Ureter (tissue), 1 donor: ENCODE measurements around the gene TBC1D22A. TPM values are rescaled to one million over a fixed set of nuclear protein-coding genes. Genes with fewer than 3 reads are reported as not detected.

Experiments
- DNase-seq: peaks from one replicate; pipeline ENCODE4 v3.0.0-alpha.2; 2020; ENCODE audit warnings: low spot score
- total RNA-seq: library from RNA; stranded (reverse); gene quantifications from one replicate; pipeline ENCODE4 v1.2.4, GENCODE V29; 2023
- donor health status: DM: yes; HTN: yes; CAD: no.

The TBC1D22A gene
- total RNA-seq, 1 donor from 2014 or later, result 32.6 TPM

DNA sequence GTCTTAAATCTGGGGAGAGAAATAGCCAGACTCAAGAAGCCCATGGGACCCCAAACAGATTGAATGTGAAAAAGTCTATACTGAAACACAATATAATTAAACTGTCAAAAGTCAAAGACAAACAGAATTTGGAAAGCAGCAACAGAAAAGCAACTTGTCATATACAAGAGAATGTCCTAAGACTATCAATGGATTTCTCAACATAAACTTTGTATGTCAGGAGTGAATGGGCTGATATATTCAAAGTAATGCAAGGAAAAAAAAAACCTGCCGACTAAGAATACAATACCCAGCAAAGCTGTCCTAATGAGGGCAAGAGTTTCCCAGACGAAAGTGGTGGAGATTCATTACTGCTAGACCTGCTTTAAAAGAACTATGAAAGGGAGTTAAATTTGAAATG, 73.2 kb downstream of the TBC1D22A start:
- DNase-seq, result no peak

DNA sequence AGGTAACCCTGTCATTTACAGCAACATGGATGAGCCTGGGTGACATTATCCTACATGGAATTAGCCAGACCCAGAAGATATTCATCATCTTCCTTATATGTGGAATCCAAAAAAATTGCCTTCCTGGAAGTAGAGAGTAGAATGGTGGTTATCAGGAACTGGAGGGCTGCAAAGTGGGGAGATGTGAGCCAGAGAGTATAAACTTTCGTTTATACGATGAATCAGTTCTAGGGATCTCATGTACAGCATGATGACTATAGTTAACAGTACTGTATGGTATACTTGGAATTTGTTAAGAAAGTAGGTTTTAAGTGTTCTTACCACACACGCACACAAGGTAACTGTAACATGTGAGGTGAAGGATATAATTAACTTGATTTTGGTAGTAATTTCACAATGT, 79.1 kb downstream of the TBC1D22A start:
- no peak for DNase-seq

DNA sequence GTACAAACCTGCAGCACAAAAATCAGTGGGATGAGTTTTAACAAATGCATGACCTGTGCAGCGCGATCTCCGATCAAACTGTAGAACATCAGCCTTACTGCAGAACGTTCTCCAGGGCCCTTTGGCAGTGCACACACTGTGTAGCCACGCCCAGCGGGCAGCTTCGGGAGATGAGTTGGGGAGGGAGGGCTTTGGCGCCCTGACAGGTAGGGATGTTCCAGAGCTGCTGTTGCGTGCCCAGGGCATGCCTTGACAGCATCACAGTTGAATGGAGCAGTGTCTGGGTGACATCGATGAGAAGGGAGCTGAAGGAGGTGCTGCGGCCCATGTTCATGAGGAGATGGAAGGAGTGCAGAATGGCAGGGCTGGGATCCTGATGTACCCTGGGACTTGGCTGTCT, 80.2 kb downstream of the TBC1D22A start:
- no peak for DNase-seq

DNA sequence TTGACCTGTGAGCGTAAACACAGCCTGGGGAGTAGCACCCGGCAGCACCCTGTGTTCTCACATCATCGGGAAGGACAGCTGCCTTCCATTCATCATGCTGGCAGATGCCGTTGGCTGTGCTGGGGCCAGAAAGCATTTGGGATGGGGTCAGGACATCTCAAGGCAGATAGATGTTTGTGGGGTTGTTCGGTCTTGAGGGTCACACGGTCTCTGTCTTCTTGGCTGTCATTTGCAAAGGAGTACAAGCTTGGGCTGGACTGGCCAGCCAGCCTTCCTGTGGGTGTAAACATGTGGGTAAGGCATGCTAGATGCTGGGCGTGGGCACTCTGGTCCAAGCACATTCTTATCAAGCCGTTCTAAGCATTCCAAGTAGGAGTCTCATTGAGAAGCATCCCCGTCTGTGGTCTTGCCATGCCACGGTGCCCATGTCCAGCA, 81.4 kb downstream of the TBC1D22A start:
- DNase-seq, result no peak

DNA sequence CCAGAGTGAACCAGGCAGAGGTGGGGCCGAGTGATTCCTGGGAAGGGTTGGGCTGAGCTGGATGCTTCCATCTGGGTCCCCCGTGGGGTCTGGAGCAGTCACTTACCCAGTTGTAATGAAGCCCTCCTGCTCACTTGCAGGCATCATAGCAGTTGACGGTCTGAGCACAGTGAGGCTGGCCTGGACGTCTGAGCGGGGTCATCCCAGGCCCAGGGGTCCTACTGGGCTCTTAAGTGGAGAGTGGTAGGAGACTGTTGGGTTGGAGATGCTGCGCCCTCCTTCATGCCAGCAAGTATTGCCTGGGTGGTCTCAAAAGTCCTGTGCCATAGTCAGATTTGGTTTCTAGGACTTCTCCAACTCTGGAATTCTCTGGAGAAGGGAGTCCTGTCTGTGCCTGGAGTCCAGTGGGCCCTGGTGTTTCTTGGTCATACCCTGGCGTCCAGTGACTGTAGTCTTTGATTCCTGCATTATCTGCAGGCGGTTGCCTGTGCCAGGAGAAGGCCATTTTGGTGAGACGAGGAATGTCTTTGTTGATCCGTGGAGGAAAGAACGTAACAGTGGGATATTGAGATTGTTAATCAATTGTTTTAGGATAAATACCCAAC, 82.3 kb downstream of the TBC1D22A start:
- DNase-seq, result no peak

DNA sequence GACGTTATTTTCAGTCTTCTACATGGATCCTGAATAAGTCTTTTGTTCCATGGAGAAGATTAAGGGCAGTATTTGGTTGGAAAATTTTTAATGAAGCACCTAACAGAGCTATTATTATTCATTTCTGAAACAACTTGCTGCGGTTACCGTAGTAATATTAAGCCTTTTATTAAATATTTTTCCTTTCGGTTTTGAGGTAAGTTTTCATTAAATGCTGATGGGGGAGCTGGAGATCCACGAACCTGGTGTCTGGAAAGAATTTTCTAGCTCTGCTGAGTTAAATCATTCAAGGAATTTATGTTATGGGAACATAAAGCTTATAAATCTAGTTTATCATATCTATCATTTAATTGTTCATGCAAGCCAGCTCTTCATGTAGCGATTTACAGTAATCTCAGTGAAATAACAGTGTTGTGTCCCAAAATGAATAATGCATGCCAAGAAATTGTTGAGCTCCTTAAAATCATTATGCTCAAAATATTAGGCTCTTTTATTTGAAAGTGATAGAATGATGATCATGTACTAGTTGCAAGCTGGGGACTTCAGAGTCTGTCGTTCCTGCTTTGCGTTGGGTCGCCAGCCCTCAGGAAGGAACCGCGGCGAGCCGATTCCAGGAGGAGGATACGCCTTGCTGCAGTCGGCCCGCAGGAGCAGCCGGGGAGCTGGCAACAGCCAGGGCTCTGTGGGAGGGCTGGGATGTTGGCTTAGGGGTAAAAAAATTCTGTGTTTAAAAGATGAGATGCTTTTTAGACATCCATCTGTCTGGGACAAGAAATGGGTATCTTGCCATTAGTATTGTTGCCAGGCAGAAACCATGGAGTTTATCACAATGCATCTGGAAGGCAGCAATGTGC, 83.1 kb downstream of the TBC1D22A start:
- DNase-seq, result no peak

DNA sequence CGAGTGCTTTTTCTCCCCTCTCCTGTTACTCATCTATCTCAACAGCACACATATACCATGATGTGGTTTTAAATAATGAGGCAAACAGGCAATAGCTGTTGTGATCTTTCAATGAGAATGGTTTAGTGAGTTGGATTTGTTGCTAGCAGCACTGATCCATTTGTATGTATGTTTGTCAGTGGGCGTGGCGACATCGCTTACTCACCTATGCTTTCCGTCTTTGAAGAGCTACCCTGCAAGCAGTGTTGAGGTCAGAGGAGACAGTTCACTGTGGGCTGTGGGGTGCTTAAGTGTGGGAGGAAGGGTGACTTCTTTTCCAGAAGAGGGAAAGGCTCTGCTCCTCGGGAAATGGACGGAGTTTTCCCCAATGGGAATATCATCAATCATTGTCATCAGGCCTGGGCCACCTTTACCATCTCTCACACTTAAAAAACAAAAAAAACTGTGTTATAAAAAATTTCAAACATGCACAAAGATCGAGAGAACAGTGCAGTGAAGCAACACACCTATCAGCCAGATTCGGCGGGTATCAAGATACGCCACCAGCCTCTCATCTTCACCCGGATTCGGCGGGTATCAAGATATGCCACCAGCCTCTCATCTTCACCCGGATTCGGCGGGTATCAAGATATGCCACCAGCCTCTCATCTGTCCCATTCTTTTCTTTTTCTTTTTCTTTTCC, 83.8 kb downstream of the TBC1D22A start:
- no peak for DNase-seq

DNA sequence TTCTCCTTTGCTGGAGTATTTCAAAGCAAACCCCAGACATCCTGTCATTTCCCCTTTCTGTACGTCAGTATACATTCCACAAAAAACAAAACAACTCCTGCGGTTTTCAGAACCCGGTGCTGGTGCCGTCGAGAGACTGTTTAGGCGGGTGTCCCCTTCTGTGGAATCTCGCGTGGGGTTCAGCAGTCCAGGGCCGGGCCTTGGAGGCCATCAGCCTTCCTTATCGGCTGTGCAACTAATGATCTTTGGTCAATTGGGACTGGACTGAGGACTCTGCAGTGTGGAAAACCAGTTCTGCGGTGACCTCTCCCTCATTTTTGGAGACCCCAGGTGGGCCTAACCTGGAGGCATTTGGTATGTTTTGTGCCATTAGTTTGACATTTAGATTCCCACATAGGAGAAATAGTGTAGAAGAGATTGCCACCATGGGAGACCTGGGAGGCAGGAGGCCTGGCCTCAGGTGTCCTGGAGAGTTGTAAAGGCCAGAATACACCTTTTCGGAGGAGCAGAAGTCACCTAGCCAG, 84.4 kb downstream of the TBC1D22A start:
- DNase-seq, result no peak

DNA sequence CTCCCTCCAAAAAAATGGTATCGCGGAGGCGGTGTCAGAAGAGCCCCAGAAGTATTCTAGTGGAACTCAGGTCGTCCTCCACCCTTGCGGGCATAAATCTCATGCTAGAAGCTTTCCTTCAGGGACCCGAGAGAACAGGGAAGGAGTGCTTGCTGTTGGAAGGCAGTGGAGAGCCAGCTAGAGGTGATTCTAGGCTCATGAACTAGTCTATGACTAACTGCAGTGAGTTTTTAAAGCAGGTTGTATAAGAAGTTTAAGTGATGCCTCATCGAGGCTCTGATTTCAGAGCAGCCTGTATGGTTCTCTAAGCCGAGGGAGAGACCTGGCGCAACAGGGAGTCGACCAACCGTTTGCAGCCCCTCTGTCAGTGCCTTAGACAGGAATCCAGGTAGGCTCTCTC, 85.7 kb downstream of the TBC1D22A start:
- DNase-seq, result no peak

DNA sequence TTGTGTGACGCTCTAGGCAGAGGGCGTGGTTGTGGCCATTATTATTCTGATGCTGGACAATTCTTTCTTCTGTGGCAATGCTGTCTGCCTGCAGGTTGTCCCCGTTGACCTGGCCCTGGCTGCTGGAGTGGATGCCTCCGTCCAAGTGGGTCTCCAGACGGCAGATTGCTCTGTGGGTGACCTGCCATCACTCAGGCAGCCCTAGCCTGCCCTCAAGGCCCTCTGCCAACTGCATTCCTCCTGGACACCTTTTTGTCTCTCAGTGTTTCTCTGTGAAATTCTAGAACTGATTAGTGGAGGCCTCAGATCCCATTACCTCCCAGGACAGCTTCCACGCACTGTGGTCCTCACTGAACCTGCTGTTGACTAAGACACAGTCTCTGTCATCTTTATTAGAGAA, 86.7 kb downstream of the TBC1D22A start:
- no peak for DNase-seq

DNA sequence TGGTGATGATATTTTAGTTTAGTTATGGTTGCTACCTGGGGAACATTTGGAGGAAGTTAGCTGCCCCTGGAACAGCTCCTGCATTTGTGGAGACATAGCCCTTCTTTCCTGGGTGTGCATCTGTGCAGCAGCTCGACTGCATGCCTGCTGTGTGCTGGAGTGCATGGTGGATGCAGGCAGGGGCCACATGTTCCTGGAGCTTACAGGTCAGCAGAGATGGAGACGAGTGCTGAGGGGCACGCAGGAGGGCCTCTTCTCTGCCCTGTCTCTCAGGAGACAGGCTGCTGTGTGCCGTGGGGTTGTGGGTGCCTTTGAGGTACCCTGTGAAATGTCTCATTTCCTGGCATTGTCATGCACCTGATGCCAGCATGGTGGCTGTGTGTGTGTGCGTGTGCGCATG, 87.5 kb downstream of the TBC1D22A start:
- no peak for DNase-seq

DNA sequence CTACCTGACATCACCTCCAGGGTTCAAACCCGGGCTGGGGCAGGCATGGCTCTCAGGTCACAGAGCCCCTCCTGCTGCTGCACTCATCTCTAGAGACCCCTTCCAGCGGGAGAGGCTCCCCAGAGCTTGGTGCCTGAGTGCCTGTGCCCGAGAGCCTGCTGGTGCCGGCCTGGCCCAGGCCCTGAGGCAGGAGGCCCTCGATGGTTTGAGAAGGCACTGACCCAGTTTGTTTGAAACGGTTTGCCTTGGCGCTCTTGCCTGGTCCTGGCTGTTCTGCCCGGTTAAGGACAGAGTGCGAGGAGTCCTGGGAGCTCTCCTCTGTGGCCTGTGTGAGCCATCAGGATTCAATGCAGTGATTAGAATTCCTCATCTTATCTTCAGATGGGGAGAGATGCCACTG, 88.9 kb downstream of the TBC1D22A start:
- no peak for DNase-seq

DNA sequence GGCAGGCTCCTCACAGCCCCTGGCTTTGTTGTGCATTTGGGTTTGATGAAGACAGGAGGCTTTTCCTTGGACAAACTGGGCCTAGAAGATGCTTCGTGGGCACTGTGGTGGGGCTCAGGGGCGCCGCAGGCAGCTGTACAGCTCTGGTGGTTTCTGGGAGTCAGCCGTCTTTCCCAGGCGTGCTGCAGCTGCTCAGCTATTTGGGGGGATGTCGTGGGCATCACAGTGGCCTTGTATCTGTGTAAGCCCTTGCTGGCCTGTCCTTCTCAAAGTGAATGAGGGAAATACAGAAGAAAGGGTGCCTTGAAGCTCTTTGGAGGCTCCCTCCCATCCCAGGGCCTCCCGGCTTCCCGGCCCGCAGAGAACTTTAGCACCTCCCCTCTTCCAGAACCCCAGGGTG, 89.5 kb downstream of the TBC1D22A start:
- DNase-seq, result no peak

DNA sequence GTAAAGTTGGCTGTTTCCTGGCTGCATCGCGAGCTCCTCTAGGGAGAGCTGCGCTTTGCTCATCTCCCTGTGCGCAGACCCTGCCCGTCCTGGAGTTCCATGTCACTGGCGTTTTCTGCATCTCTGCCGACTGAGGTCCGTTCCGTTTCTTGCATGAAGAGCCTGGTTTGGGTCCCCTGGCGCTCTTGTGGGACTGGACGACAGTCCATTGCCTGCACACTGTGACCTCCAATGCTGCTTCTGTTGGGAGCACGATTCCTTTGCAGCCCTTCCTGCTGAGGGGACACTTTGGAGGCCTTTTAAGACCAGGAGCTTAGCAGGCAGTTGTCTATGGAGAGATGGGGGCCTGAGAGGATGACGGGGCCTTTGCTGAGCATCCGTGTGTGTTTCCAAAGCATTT, 90.3 kb downstream of the TBC1D22A start:
- DNase-seq, result no peak

DNA sequence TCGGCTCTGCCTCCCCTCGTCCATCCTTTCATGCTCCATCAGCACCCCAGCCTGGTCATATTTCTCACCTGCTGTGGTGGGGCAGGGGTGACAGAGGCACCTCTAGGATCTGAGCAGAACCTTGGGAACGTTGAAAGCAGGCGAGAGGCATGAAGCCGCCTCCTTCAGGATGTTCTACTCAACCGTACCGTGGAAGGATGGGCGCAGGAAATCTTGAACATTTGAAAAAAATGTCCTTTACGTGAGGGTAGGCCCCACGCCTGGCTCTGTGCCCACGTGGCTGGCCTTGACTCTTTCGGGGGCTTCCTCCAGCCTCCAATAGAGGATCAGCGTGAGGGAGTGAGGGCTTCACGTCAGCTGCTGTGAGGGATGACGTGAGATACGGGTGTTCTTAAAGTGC, 90.7 kb downstream of the TBC1D22A start:
- DNase-seq, result no peak

DNA sequence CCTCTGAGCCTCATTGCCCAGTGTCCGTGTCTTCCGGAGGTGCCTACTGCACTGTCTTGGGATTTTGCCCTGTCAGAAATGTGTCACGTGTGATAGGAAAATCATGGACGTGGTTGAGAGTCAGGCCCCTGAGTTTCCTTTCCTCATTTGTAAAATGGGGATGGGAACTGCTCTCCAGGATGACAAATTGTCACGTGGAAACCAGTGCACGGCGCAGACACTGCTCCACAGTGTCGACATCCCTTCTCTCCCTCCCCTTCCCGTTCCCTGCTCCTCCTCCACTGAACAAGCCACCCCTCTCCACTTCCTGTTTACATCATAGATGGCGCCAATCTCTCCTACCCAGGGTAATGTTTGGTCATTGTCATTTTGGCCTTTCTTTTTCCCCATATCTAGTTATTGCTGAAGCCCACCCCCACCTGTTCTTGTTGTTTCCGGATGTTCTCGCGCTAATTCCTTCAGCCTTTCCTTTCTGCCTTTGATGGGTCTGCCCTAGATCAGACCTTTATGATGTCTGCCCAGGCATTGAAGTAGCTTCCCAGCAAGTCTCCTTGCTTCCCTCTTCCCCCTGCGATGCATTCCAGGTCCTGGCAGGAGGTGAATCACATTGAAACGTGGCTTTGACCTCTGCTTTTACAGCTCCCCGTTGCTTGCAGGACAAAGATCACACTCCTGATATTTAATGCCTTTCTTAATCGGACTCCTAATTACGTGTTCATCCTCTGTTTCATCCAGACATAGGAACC, 91.8 kb downstream of the TBC1D22A start:
- no peak for DNase-seq

DNA sequence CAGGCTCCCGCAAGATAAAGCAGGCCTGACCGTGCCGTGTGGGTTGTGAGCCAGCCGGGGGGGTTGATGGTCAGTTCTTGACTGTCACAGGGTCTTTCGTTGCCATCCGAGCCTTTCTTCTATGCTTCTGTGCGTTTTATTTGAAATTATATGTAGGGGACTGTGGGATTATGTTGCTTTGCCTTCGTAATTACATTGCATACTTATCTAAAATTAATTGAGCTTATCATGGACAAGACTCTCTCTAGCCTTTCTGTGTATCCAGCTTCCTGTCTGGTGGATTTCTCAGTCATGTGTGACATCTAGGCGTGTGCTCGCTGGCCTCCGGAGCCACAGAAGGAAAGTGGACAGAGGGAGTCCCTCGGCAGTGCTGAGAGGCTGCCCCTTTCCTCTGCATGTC, 93.2 kb downstream of the TBC1D22A start:
- DNase-seq, result no peak

DNA sequence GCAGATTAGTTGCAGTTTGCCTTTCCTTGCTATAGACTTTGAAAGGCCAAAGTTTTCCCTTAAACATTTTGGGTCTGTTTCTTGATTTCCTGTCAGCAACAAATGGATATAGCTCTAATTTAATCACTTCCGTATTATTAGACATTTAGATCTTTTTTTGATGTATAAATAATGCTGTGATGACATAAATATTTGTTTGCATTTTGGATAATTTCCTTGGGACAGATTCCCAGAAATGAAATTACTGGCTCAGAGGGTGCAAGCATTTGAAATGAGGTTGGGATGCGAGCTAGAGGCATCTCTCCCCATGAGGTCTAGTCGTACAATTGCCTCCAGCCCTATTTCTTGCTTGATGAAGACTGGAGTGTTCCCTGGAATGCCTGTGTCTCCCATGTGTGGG, 94.2 kb downstream of the TBC1D22A start:
- DNase-seq, result no peak

DNA sequence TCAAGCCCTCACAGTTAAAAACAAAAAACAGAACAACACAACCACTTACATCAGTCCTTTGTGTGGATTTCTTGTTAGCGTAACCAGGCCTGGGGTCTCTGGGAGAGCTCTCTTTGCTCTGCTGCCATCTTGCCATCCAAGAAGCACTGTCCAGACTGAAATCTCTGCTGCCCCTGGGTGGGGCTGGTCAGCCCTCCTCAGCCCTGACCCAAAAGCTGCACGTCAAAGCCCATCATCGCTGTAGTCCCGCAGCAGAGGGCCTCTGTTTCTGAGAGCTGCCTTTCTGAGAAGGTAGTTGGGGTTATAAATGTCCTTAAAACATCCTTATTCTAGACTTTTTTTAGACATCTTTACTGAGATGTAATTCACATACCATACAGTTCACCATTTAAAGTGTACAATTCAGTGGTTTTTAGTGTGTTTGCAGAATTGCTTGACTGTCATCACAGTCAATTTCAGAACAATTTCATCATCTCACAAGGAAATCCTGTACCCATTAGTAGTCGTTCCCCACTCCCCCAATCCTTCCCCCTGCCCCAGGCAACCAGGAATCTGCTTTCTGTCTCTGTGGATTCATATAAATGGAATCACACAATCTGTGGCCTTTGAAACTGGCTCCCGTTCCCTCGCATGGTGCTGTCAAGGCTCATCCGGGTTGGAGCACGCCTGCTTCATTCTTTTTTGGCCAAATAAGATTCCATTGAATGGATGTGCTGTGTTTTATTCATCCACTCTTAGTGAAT, 94.9 kb downstream of the TBC1D22A start:
- DNase-seq, result no peak

DNA sequence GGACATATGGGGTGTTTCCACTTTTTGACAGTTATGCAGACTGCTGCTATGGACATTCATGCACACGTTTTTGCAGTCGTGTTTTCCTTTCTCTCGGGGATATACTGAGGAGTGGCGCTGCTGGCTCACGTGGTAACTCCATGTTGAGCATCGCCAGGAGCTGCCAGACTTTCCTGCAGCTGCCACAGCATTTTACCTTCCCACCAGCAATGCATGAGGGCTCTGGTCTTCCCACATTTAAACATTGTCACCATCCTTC, 95.4 kb downstream of the TBC1D22A start:
- DNase-seq, result no peak

DNA sequence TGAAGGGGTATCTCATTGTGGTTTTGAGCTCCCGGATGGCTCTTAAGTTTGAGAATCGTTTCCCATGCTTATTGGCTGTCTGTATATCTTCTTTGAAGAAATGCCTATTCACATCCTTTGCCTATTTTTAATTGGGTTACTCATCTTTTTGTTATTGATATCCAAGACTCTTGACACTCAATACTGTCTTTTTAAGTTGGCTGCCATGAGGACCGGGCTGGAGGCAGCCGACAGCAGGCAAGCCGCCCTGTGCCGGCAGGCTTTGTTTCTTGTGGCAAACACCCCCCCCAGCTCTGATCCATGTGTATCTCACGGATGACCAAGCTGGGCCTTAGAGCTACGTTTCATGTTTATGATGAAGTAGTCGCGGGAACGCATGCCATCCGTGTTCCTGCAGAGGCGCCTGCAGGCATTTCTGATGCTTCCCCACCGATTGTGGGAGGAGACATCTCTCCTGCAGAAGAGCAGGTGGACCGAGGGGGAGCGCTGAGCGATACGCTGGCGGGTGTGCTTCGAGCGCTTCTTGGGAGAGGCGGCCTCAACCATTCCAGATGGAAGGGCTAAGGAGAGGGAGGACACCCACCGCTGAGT, 95.8 kb downstream of the TBC1D22A start:
- DNase-seq, result no peak
